ENCODE results near the gene NEURL2. TPM values are rescaled to one million over a fixed set of nuclear protein-coding genes. Genes with fewer than 3 reads are reported as not detected.

The NEURL2 gene
- polyA plus RNA-seq, 1 donor (not counting 4 experiments of a cell fraction or from before 2014, with no cell fraction given): 0.49 TPM

GRCh38 chr20:45842169-45842812, 48.7 kb downstream of the NEURL2 start:
- Histone ChIP-seq H2AFZ (ENCODE audit: control insufficient read depth, low read length) (no peak overlapping the region), H3K27me3 (ENCODE audit: control insufficient read depth, extremely low read depth, insufficient read depth, low read length) (no peaks in the 10 kb centered on the region), H3K79me2 (ENCODE audit: control insufficient read depth, insufficient read depth, low read length) (no peaks in the 10 kb centered on the region), H3K4me1 (ENCODE audit: control insufficient read depth, extremely low read depth, insufficient read depth, low read length) (no peaks in the 10 kb centered on the region), H4K20me1 (ENCODE audit: control insufficient read depth, extremely low read depth, insufficient read depth, low read length) (no peaks in the 10 kb centered on the region), H3K9ac (ENCODE audit: control insufficient read depth, extremely low read depth, insufficient read depth, low read length) (no peak overlapping the region), H3K4me3 (ENCODE audit: control insufficient read depth in 2 of 3, extremely low read depth in 1 of 3, insufficient read depth in 2 of 3, low read depth in 1 of 3, low read length in 3 of 3) (no peak overlapping the region), H3K4me2 (ENCODE audit: control insufficient read depth, extremely low read depth, insufficient read depth, low read depth, low read length) (no peak overlapping the region), H3K9me3 (ENCODE audit: control insufficient read depth, low read depth, low read length) (no peaks in the 10 kb centered on the region), H3K9me1 (ENCODE audit: control insufficient read depth, extremely low read depth, insufficient read depth, low read length) (no peaks in the 10 kb centered on the region), H3K36me3 (ENCODE audit: control insufficient read depth in 2 of 2, extremely low read depth in 1 of 2, insufficient read depth in 2 of 2, low read length in 2 of 2) (peaks cover 17 to 25% of the 10 kb centered on the region in 2 experiments), H3K27ac (ENCODE audit: control insufficient read depth, insufficient read depth, low read length) (no peak overlapping the region)
- dilution Hi-C loops (cut with MboI; ENCODE audit: extremely low pct_ligation_motif_present, low sequenced_read_pairs): no loop called here
- no peak for FAIRE-seq
- no peak for DNase-seq (ENCODE audit: low read depth, low spot score)
- no peak for TF ChIP-seq CTCF (optimal IDR thresholded peaks at IDR 0.05 in 1 of 3, IDR thresholded peaks at IDR 0.05 in 1 of 3, conservative IDR thresholded peaks at IDR 0.05 in 1 of 3; ENCODE audit: extremely low read depth in 1 of 3, insufficient read depth in 2 of 3, low read length in 3 of 3)
- TF ChIP-seq EZH2 (IDR thresholded peaks at IDR 0.05; ENCODE audit: low read length): no peak

GRCh38 chr20:45841407-45842129, 49.4 kb downstream of the NEURL2 start:
- Histone ChIP-seq H3K9ac (ENCODE audit: control insufficient read depth, extremely low read depth, insufficient read depth, low read length) (no peak overlapping the region), H4K20me1 (ENCODE audit: control insufficient read depth, extremely low read depth, insufficient read depth, low read length) (no peaks in the 10 kb centered on the region), H3K9me3 (ENCODE audit: control insufficient read depth, low read depth, low read length) (no peaks in the 10 kb centered on the region), H3K4me3 (ENCODE audit: control insufficient read depth in 2 of 3, extremely low read depth in 1 of 3, insufficient read depth in 2 of 3, low read depth in 1 of 3, low read length in 3 of 3) (no peak overlapping the region), H3K27me3 (ENCODE audit: control insufficient read depth, extremely low read depth, insufficient read depth, low read length) (no peaks in the 10 kb centered on the region), H3K27ac (ENCODE audit: control insufficient read depth, insufficient read depth, low read length) (no peak overlapping the region), H3K9me1 (ENCODE audit: control insufficient read depth, extremely low read depth, insufficient read depth, low read length) (no peaks in the 10 kb centered on the region), H3K79me2 (ENCODE audit: control insufficient read depth, insufficient read depth, low read length) (no peaks in the 10 kb centered on the region), H3K36me3 (ENCODE audit: control insufficient read depth in 2 of 2, extremely low read depth in 1 of 2, insufficient read depth in 2 of 2, low read length in 2 of 2) (peaks cover 17 to 23% of the 10 kb centered on the region in 2 experiments), H3K4me1 (ENCODE audit: control insufficient read depth, extremely low read depth, insufficient read depth, low read length) (no peaks in the 10 kb centered on the region), H3K4me2 (ENCODE audit: control insufficient read depth, extremely low read depth, insufficient read depth, low read depth, low read length) (no peak overlapping the region), H2AFZ (ENCODE audit: control insufficient read depth, low read length) (no peak overlapping the region)
- no peak for FAIRE-seq
- dilution Hi-C loops (cut with MboI; ENCODE audit: extremely low pct_ligation_motif_present, low sequenced_read_pairs): no loop called here
- TF ChIP-seq CTCF (optimal IDR thresholded peaks at IDR 0.05 in 1 of 3, IDR thresholded peaks at IDR 0.05 in 1 of 3, conservative IDR thresholded peaks at IDR 0.05 in 1 of 3; ENCODE audit: extremely low read depth in 1 of 3, insufficient read depth in 2 of 3, low read length in 3 of 3) (no peak), EZH2 (IDR thresholded peaks at IDR 0.05; ENCODE audit: low read length) (no peak)
- DNase-seq (ENCODE audit: low read depth, low spot score): no peak
